B cell (primary cell): Measurements from ENCODE around the gene YRDC. TPM values are rescaled to one million over a fixed set of nuclear protein-coding genes. Genes with fewer than 3 reads are reported as not detected.

Experiments used
- ATAC-seq: fragments of 200-7000 bp; cut with Tn5 transposase; one replicate; pipeline ENCODE4 v1.10.0; 2021; ENCODE audit warnings: low read depth, mild to moderate bottlenecking, moderate number of reproducible peaks, moderate library complexity
- CTCF ChIA-PET: fragments of 350-600 bp; sonication (Branson Sonifier 250); formaldehyde crosslinking; loops from one replicate; lab custom pipeline; 2021; ENCODE audit warnings: antibody characterized with exemption, inconsistent platforms; lab: Charles Lee
- POLR2A ChIA-PET: fragments of 350-600 bp; sonication (Branson Sonifier 250); formaldehyde crosslinking; loops from one replicate; lab custom pipeline; 2021; ENCODE audit warnings: antibody characterized with exemption; lab: Charles Lee
- DNase-seq: peaks from one replicate; pipeline ENCODE4 v3.0.0; 2013
- H2AFZ ChIP-seq: 2 replicates; pipeline ENCODE4 v1.6.1; 2012; ENCODE audit warnings: mild to moderate bottlenecking, low read depth, low read length; ENCODE audit not compliant: insufficient read depth, poor library complexity, severe bottlenecking
- H3K27ac ChIP-seq, 2 donors: 1 replicate in 1 of 2; 2 replicates in 1 of 2; pipeline ENCODE4 v1.5.1; 2012 to 2013; ENCODE audit warnings: low read length in 2 of 2, mild to moderate bottlenecking in 2 of 2, moderate library complexity in 1 of 2
- H3K27me3 ChIP-seq, 4 experiments: fragments of 200-600 bp in 1 of 4; sonication (generic) in 1 of 4; replicated peaks in 1 of 4; 1 replicate in 2 of 4; 2 replicates in 2 of 4; pipeline versions ENCODE4 v1.6.1 to v1.7.0; 2013 to 2016; ENCODE audit warnings: low read length in 3 of 4, mild to moderate bottlenecking in 2 of 4, mixed read lengths in 1 of 4, moderate library complexity in 1 of 4; ENCODE audit not compliant: insufficient read depth in 4 of 4, control insufficient read depth in 3 of 4; ENCODE audit errors: control extremely low read depth in 1 of 4
- H3K36me3 ChIP-seq, 2 experiments: replicated peaks in 1 of 2; 1 replicate in 1 of 2; 2 replicates in 1 of 2; pipeline versions ENCODE4 v1.6.1 to v1.7.1; 2013; ENCODE audit warnings: low read length in 1 of 2; ENCODE audit not compliant: insufficient read depth in 2 of 2, control insufficient read depth in 1 of 2; ENCODE audit errors: control extremely low read depth in 1 of 2, extremely low read depth in 1 of 2
- H3K4me1 ChIP-seq, 2 donors: fragments of 200-600 bp in 1 of 2; sonication (generic) in 1 of 2; 1 replicate in 1 of 2; 2 replicates in 1 of 2; pipeline versions ENCODE4 v1.5.1 to v1.6.1; 2013 to 2017; ENCODE audit warnings: low read length in 2 of 2; ENCODE audit not compliant: control insufficient read depth in 2 of 2, insufficient read depth in 2 of 2
- H3K4me2 ChIP-seq: replicated peaks from 2 replicates; pipeline ENCODE3; 2012; ENCODE audit warnings: mild to moderate bottlenecking, low read depth, low read length; ENCODE audit not compliant: poor library complexity, severe bottlenecking
- H3K4me3 ChIP-seq, 5 experiments: fragments of 200-600 bp in 1 of 5; sonication (generic) in 1 of 5; 1 replicate in 3 of 5; 2 replicates in 2 of 5; pipeline versions ENCODE4 v1.5.1 to v1.7.0; 2011 to 2016; ENCODE audit warnings: low read length in 4 of 5, mild to moderate bottlenecking in 4 of 5, low read depth in 2 of 5, control low read depth in 1 of 5, moderate library complexity in 1 of 5; ENCODE audit not compliant: insufficient read depth in 1 of 5; ENCODE audit errors: control extremely low read depth in 1 of 5, extremely low read depth in 1 of 5
- H3K79me2 ChIP-seq: fragments of 200-600 bp; sonication (generic); one replicate; pipeline ENCODE4 v1.6.0; 2016; ENCODE audit warnings: low read length; ENCODE audit not compliant: control insufficient read depth, insufficient read depth
- H3K9ac ChIP-seq: fragments of 200-600 bp; sonication (generic); 2 replicates; pipeline ENCODE4 v1.6.1; 2017; ENCODE audit warnings: mild to moderate bottlenecking, low read length, moderate library complexity
- H3K9me3 ChIP-seq, 3 donors: one replicate each; pipeline versions ENCODE4 v1.6.1 to v1.7.1; 2013; ENCODE audit warnings: low read length in 2 of 3; ENCODE audit not compliant: control insufficient read depth in 2 of 3, insufficient read depth in 1 of 3; ENCODE audit errors: control extremely low read depth in 1 of 3
- H4K20me1 ChIP-seq: 2 replicates; pipeline ENCODE4 v1.6.0; 2012; ENCODE audit warnings: mild to moderate bottlenecking, low read length; ENCODE audit not compliant: insufficient read depth, control insufficient read depth, poor library complexity, severe bottlenecking
- H3K27ac Mint-ChIP-seq: one replicate; pipeline ENCODE4 v1.8.0; 2021; ENCODE audit warnings: mixed read lengths
- H3K27me3 Mint-ChIP-seq: one replicate; pipeline ENCODE4 v1.8.0; 2021; ENCODE audit warnings: mixed read lengths
- H3K4me1 Mint-ChIP-seq: one replicate; pipeline ENCODE4 v1.8.0; 2021; ENCODE audit warnings: mixed read lengths
- H3K4me3 Mint-ChIP-seq: one replicate; pipeline ENCODE4 v1.8.0; 2021; ENCODE audit warnings: mixed read lengths
- H3K9me3 Mint-ChIP-seq: one replicate; pipeline ENCODE4 v1.8.0; 2022; ENCODE audit warnings: mixed read lengths; ENCODE audit not compliant: insufficient read depth
- EZH2 ChIP-seq: IDR thresholded peaks from 2 replicates; pipeline ENCODE4 v1.6.1; 2012; ENCODE audit warnings: borderline replicate concordance, low read depth, mild to moderate bottlenecking, moderate library complexity, low read length; ENCODE audit not compliant: insufficient read depth, poor library complexity, severe bottlenecking
- WGBS: methylation state at CpG from one replicate; pipeline ENCODE4 v1.1.5; 2013; ENCODE audit warnings: missing lambda C conversion rate; ENCODE audit not compliant: insufficient coverage; 5-methylcytosine and 5-hydroxymethylcytosine counted together
- intact Hi-C: fragments of 100-400 bp; cut with micrococcal nuclease; formaldehyde crosslinking; loops from one replicate; pipeline ENCODE4 v1.10.0; 2022
- polyA plus RNA-seq: library from polyadenylated mRNA; depleted of rRNA; stranded (reverse); fragments of >200 nt; gene quantifications from 2 replicates; pipeline ENCODE4 v1.2.3, GENCODE V29; 2012
- total RNA-seq, 2 donors: library from RNA; stranded (reverse); fragments of 120-200 nt in 1 of 2; gene quantifications; 1 replicate in 1 of 2; 2 replicates in 1 of 2; pipeline versions ENCODE4 v1.2.3 to v1.2.4, GENCODE V29; 2013 to 2022
- TF ChIP-seq, protein P1 (sequence below): fragments of 200-600 bp; IDR thresholded peaks from one replicate; pipeline ENCODE4 v1.8.0; 2022; ENCODE audit warnings: antibody characterized with exemption, mild to moderate bottlenecking

Gene YRDC
- total and polyA plus RNA-seq, 2 donors (not counting 1 experiment from before 2014, with no cell fraction given) = 12.5 to 16.7 TPM

DNA sequence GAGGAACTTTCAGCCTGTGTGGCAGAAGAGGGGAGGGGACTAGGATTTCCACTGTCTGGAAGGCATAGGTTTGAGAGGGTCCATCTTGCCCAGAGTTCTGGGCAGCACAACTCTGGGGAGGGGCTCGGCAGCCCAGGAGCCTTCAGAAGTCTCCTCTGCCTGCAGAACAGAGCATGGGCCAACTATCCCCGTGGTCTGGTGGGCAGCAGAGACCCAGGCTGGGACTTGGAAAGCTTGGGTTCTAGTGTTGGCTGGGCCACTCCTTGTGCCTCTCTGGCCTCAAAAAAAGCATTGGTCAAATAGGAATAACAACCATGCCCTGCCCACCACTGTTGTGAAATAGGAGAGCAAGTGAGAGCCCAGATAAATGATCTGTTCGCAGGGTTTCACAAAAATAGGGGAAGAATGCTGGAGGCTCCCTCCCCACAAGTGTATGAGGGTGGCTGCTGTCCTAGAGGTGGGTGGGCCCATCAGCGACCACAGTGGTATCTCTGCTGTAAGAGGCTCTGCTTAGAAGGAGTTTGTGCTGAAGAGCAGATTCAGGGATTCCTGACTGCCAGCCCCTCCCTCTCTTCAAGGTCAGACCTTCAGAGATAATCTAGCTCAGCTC, 52.0 kb downstream of the YRDC start:
- H3K27me3 Mint-ChIP-seq = peaks cover 11% of the 10 kb centered on the region
- H3K9me3 ChIP-seq = no peaks in the 10 kb centered on the region
- CTCF ChIA-PET = no interaction called here
- no peaks in the 10 kb centered on the region for H4K20me1 ChIP-seq
- H3K79me2 ChIP-seq = no peaks in the 10 kb centered on the region
- no peak overlapping the region for H3K4me3 Mint-ChIP-seq
- H3K4me1 ChIP-seq = peaks cover 6 to 18% of the 10 kb centered on the region in 2 donors
- H3K9me3 Mint-ChIP-seq = no peaks in the 10 kb centered on the region
- TF ChIP-seq EZH2 = no peak
- TF ChIP-seq, protein P1, sequence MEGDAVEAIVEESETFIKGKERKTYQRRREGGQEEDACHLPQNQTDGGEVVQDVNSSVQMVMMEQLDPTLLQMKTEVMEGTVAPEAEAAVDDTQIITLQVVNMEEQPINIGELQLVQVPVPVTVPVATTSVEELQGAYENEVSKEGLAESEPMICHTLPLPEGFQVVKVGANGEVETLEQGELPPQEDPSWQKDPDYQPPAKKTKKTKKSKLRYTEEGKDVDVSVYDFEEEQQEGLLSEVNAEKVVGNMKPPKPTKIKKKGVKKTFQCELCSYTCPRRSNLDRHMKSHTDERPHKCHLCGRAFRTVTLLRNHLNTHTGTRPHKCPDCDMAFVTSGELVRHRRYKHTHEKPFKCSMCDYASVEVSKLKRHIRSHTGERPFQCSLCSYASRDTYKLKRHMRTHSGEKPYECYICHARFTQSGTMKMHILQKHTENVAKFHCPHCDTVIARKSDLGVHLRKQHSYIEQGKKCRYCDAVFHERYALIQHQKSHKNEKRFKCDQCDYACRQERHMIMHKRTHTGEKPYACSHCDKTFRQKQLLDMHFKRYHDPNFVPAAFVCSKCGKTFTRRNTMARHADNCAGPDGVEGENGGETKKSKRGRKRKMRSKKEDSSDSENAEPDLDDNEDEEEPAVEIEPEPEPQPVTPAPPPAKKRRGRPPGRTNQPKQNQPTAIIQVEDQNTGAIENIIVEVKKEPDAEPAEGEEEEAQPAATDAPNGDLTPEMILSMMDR = no peak
- H3K27me3 ChIP-seq = peaks cover 0 to 57% (median 20%) of the 10 kb centered on the region in 4 experiments
- H3K9ac ChIP-seq = no peak overlapping the region
- no peak overlapping the region for H3K27ac Mint-ChIP-seq
- H3K4me3 ChIP-seq = no peak overlapping the region
- intact Hi-C loops = no loop called here
- no peak overlapping the region for H3K27ac ChIP-seq
- no peak for ATAC-seq
- POLR2A ChIA-PET = no interaction called here
- H3K4me1 Mint-ChIP-seq = peaks cover 12% of the 10 kb centered on the region
- no peak for DNase-seq
- H2AFZ ChIP-seq = no peak overlapping the region
- WGBS = 67% methylated on average over 1 of the region's 4 CpGs
- H3K4me2 ChIP-seq = no peak overlapping the region
- no peaks in the 10 kb centered on the region for H3K36me3 ChIP-seq

DNA sequence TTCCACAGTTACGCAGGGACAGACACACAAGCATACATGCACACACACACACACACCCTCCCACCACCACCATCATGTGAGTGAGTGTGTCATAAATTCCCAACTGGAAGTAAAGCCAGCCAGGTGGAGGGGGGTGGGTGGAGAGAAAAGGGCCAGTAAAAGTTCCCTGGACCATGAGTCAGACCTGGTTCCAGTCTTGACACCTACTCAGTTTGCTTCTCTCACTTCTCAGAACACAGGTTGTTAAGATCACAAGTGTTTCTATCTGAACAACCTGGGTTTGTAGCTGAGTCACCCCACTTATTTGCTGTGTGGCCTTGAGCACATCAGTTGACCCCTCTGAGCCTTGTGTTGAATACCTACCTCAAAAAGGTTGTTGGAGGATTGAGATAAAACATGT, 52.7 kb downstream of the YRDC start:
- ChIA-PET CTCF (no interaction called here), POLR2A (no interaction called here)
- H3K4me1 Mint-ChIP-seq = peaks cover 12% of the 10 kb centered on the region
- H3K79me2 ChIP-seq = no peaks in the 10 kb centered on the region
- H3K27me3 ChIP-seq = peaks cover 0 to 58% (median 21%) of the 10 kb centered on the region in 4 experiments
- H3K27ac Mint-ChIP-seq = no peak overlapping the region
- H3K4me1 ChIP-seq = peaks cover 6 to 18% of the 10 kb centered on the region in 2 donors
- DNase-seq (no peak), ATAC-seq (no peak)
- H3K4me2 ChIP-seq = no peak overlapping the region
- no peak overlapping the region for H3K27ac ChIP-seq
- H3K27me3 Mint-ChIP-seq = peaks cover 15% of the 10 kb centered on the region
- no peaks in the 10 kb centered on the region for H3K36me3 ChIP-seq
- intact Hi-C loops = no loop called here
- H3K4me3 Mint-ChIP-seq = no peak overlapping the region
- no peak overlapping the region for H2AFZ ChIP-seq
- TF ChIP-seq, protein P1 = no peak
- no peak for TF ChIP-seq EZH2
- H4K20me1 ChIP-seq = no peaks in the 10 kb centered on the region
- no peak overlapping the region for H3K4me3 ChIP-seq
- H3K9me3 ChIP-seq = no peaks in the 10 kb centered on the region
- H3K9ac ChIP-seq = no peak overlapping the region
- WGBS = no CpG with 5 or more reads among the region's 1 CpG
- H3K9me3 Mint-ChIP-seq = no peaks in the 10 kb centered on the region
